Fibroblast of upper back skin (primary cell): Measurements from ENCODE around the gene EVA1C.
"Not testable (repeated sequence)": the region's sequence is repeated elsewhere in the genome, so short reads cannot be mapped to it uniquely, and the experiment has no call there.

Experiments
- DNase-seq: peaks from one replicate; pipeline ENCODE4 v3.0.0-alpha.2; 2013

The EVA1C gene

DNA sequence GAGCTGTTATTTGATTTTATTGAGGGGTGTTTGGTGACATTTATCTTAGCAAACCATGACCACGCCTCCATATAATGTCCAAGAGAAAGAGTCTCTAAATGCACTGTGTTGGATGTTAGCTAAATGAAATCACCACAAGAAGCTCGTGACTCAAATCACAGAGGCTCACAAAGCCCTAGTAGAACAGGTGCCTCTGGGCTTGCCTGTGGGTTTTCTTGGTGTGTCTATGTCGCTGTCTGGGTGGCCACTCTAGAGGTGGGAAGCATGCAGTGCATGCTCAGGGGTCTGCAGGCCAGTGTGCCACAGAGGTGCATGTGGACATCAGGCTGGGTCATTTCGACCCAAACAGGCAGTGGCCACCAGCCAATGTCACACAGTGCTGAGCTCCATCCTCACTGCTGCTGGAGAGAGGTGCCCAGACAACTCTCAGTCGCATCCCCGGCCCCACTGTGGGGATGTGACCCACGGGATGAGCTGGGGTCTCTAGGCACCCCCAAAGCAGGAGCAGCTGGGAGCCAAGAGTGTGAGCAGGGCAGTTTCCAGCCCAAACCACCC, 94.0 kb downstream of the EVA1C start:
- DNase-seq, result not testable (repeated sequence)

DNA sequence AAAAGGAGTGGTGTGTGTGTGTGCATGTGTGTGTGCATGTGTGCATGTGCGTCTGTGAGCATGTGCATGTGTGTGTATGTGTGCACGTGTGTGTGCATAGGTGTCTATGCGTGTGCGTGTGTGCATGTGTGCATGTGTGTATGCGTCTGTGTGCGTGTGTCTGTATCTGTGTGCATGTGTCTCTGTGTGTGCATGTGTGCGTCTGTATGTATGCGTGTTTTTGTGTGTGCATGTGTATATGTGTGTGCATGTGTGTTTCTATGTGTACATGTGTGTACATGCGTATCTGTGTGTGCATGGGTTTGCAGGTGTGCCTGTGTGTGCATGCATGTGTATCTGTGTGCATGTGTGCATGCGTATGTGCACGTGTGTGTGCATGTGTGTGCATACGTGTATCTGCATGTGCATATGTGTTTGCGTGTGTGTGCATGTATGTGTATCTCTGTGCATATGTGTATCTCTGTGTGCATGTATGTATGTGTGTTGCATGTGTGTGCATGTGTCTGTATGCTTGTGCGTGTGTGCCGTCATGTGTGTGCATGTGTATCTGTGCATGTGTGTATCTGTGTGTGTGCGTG, 94.9 kb downstream of the EVA1C start:
- DNase-seq, result no peak

DNA sequence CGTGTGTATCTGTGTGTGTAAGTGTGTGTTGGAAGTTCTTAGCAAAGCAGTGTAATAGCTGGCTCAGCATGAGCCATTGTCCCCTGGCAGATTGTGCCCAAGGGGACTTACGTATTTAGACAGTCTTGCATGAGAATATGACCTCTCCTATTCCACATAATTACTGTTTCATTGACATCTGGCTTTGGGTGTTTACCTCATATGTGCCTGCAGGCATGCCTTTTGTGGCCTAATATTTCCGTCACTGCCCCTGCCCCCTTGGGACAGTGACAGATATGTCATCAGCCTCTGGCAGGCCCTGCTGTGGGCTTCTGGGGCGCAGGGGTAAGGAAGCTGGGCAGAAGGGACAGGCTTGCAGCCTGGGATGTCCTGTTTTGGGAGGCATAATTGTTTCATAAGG, 95.5 kb downstream of the EVA1C start:
- not testable (repeated sequence) for DNase-seq

DNA sequence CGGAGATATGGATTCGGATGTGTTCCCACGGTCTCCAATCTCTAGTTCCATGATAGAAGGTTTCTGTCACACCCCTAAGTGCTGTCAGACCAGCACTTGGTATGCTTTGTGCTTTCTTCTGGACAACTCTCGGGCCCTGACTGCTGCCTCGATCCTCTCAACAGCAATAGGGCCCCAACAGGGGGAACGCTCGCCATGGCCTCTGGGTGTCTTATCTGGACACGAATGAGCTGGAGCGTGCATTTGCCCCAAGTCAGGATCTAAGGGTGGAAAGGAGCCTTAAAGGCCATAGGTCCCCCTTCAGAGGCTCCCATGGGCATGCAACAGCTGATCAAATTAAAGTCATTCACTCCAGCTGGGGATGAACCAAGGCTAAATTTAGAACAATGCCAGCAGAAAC, 96.1 kb downstream of the EVA1C start:
- no peak for DNase-seq

DNA sequence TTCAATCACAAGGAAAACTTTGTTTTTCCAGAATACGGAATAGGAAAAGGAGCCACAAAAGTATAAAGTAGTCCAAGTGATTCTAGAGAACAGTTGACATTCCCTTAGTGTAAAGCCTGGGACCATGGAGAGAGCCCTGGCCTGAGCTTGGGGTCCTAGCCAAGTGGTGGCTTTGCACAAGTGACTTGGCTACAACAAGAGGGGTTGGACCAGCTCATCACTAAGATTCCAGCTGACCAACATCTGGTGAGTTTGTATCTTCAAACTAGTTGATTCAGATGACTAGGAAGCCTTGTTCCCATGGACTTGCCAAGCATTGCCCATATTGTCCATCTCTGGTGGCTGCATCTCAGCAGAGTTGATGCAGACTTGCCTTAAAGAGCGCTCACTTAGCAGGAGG, 96.5 kb downstream of the EVA1C start:
- not testable (repeated sequence) for DNase-seq

DNA sequence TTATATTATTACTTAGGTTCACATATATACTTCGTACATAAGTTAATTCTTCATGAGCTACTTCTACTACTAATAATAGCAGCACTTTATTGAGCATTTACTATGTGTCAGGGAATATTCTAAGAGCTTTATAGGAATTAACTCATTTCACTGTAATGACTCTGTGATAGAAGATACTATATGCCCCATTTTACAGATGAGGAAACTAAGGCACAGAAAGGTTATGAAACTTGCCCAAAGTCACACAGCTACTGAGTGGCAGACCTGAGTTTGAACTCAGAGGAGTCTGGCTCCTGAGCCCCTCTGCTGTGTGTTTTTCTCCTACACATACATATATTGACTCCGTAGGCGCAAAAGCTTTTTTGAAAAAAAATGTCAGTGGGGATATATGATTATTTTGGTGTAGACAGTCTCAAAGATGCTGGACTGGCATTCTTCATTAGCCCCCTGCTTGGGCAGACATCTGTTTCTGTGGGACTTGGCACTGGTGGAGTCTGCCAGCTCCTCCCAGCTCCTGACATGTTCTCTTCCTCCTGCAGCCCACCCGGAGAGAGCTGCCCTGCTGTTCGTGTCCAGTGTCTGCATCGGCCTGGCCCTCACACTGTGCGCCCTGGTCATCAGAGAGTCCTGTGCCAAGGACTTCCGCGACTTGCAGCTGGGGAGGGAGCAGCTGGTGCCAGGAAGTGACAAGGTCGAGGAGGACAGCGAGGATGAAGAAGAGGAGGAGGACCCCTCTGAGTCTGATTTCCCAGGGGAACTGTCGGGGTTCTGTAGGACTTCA, 102.0 kb downstream of the EVA1C start:
- DNase-seq, result no peak

DNA sequence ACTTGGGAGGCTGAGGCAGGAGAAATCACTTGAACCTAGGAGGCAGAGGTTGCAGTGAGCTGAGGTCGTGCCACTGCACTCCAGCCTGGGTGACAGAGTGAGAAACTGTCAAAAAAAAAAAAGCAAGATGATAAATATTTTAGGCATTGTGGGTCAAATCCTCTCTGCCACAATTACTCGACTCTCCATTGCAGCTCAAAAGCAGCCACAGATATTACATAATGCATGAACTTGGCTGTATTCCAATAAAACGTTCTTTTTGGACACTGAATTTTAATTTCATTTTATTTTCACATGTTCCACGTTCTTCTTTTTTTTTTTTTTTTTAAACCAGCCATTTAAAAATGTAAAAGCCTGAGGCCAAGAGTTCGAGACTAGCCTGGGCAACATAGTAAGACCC, 103.4 kb downstream of the EVA1C start:
- no peak for DNase-seq

DNA sequence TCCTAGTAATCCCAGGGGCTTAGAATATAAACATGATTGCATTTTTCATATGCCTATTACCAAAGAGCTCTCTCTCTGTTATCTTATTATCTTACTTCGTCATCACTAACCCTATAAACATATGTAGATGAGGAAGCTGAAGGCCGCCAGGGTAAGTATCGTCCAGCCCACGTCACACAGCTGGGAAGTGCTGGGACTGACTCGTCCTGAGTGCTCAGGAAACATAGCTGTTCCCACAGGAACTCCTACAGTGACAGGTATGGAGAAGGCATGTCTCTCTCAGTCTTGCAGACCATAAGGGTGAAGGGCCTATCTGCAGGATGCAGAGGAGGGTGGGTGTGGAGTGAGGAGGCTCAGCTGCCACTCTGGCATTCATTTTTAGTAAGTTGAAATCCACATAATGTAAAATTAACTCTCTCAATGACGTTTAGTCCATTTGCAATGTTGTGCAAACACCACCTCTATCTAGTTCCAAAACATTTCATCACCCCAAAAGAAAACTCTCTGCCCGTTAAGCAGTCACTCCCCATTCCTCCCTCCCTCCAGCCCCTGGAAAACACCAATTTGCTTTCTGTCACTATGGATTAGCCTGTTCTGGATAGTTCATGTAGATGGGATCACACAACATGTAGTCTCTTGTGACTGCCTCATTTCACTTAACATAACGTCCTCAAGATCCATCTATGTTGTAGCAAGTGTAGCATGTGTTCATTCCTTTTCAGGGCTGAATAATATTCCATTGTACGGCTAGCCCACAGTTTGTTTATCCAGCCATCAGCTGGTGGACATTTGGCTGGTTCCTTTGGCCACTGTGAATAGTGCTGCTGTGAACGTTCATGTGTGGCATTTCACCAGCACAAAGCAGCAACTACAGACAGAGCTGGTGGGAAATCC, 104.5 kb downstream of the EVA1C start:
- DNase-seq, result no peak

DNA sequence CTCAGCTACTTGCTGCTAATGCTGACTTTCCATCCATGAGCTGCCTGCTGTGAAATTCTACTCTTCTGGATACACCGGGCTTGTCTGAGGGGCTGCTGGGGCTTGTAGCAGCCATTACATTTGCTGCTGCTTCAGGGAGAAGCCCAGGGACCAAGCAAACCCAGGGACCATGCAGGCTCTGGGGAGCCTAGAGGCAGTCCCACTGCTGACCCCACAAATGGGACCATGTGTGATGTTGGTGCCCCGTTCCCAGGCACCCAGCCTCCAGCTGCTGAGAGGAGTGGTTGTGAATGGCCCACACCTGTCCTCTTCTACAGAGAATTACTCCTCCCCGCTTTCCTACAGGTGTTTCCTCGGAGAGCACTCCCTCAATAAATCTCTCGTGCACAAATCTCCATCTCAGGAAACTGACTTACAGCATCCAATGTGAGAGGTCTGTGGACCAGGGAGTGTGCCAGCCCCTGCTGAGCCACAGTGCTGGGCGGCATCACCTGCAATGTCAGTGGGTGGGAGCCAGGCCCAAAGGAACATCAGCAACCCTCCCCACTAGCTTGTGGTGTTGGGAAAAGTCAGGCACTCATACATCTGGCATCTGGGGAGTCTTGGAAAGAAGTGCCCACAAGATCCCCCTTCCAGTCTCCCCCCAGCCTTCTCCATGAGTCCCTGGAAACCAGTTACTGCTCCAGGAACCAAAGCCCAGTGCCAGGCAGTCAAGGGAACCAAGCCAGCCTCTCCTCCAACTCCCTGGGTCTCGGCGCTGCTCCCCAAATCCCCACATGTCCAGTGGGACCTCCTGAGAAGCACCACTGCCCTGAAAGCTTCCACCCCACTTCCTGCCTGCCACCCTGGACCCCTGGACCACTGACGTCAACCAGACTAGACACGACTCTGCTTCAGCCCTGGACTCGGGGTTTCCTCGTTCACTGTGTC, 107.7 kb downstream of the EVA1C start:
- DNase-seq, result no peak

DNA sequence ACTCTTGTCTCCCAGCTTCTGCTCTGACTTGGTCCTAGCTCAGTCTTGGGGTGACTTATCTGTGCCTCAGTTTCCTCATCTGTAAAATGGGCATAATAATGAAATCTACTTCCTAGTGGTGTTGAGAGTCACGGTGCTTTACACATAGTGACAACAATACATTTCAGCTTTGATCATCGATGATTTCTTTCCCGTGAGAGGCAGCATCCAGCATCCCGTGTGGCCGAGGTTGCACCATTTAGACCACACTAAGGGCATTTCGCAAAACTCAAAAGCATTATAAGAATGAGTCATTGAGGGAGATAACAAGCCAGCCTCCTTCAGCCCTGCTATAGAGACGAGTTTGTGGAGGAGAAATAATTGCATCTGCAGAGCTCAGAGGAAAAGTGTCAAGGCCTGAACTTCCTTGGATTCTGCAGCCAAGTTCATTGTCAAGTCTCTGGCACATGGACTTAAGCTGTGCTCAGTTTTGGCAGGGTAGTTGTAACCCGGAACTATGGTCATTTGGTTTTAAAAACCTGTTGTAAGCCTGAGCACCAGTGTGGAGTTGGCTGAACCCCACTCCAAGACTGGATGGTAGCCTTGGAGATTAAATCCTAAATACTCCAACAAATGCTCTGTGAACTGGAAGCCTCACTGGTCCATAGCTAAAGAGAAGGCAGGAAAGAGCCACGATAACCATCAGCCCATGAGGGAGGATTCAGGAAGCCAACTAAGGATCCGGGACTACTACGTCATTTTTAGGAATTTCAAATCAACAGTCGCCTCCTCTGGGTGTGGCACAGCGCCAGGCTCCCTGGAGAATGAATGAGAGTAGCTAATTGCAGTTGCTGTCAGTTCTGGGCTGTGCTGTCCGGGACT, 108.6 kb downstream of the EVA1C start:
- DNase-seq, result peak; percentile 84

DNA sequence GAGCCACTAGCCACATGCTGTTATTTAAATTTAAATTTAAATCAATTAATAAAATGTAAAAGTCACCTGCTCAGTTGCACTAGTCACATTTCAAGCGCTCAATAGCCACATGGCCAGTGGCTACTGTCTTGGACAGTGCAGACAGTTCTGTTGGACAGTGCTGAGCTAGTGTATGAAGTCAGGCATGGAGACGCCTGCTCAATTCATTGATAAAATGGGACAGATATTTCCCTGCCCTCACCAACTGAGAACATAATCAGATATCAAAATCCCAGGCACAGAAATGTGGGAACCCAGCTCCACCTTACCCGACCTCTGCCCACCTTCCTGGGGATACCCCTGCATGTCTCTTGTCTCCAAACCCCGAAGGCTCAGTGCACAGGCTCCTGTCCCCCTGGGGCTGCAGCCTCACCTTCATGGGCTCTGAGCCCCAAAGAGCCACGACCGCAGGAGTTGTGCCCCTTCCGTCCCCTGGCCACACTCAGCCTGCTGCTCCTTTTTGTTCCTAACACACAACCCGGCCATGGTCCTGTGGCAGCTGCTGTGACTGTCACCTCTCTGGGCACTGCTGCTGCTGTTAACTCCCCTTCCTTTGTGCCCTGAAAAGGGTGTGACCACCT, 109.3 kb downstream of the EVA1C start:
- no peak for DNase-seq

DNA sequence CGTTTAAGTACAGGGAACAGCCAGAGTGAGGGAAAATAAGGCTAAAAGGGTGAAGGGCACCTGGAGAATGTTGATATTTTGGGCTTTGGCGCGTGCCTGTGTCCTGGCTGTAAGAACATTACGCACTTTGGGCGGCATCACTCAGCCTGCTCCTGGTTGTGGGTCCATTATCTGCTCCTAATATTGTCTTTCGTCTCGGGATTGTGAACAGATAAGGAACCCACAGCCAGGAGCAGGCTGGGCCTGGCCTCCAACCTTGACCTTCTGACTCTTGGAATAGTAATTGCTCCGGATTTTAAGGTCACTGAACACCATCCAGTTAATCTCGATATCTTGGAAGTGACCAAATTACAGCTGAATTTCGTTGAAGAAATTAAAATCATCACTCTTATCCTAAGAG, 111.0 kb downstream of the EVA1C start:
- DNase-seq, result no peak

DNA sequence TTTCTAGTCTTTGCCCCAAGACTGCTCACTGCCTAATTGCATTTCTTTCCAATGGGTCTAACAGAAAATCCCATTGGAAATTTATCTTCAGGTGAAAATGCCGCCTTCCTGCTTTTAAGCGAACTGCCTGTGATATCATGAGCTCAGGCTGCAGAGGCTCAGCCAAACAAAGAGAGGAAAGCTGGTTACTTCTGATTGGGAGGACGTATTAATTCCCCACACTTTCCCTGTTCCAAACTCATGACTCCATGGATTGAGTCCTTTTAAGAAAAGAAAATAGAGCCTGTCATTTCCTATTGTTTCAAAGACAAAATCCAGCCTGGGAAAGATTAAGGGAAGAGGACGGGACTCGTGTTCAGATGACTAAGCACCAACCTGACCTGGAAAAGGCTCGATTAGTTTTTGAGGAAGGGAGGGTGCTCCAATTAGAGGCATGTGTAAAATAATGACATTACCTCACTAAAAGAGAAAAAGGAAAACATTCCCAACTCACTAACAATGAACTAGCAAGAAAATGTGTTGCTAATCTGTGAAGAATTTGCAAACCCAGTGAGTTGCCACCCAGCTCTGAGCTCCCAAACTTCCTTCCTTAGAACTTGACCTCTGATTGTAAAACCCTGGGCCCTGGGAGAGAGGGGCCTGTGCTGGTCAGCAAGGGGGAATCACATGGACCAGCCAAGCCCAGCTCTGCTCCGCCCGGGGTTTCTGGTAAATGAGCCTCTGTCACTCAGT, 111.6 kb downstream of the EVA1C start:
- DNase-seq, result peak; percentile 46

DNA sequence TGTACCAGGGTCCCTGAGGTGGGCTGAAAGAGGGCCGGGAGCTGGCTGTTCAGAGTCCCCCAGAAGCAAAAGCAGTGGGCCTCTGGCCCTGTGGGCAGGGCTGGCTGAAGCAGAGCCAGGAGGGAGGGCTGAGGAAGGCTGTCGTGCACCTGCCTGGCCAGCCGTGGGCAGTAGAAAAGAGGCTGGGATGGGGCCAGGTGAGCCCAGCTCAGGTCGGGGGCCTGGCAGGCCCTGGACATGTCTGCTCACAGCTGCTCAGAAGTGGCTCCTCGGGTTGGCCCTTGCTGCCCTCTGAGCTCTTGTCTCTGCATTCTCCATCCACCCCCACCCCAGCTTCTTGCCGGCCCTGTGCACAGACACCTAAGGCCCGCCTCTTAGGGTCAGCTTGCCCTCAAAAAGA, 112.8 kb downstream of the EVA1C start:
- DNase-seq, result no peak

DNA sequence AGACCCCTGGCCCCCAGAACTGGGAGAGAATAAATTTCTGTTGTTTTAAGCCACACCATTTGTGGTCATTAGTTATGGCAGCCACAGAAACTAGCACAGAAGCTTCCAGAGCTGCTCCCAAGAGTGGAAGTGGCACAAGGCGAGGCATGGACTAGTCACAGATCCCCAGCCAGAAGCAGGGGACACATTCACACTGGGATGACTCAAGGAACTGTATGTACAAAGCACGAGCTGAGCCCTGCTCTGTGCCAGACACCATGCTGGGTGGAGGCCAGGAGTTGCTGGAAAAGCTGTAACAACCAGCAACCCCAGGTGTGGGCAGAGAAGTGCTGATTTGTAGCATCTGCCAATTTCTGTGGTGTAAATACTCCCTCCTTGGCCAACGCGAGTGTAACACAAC, 117.2 kb downstream of the EVA1C start:
- no peak for DNase-seq

DNA sequence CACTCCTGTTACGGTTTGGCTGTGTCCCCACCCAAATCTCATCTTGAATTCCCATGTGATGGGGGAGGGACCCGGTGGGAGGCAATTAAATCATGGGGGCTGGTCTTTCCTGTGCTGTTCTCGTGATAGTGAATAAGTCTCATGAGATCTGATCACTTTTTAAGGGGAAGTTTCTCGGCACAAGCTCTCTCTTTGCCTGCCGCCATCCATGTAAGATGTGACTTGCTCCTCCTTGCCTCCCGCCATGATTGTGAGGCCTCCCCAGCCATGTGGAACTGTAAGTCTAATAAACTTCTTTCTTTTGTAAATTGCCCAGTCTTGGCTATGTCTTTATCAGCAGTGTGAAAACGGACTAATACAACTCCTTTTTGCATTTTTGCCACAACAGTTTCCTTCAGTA, 118.3 kb downstream of the EVA1C start:
- DNase-seq, result not testable (repeated sequence)

DNA sequence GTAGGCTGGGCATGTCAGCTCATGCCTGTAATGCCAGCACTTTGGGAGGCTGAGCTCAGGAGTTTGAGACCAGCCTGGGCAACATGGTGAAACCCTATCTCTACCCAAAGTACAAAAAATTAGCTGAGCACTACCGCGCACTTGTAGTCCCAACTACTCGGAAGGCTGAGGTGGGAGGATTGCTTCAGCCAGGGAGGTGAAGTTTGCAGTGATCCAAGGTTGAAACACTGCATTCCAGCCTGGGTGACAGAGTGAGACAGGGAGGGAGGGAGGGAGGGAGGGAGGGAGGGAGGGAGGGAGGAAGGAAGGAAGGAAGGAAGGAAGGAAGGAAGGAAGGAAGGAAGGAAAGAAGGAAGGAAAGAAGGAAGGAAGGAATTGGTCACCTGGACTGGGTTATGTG, 119.1 kb downstream of the EVA1C start:
- not testable (repeated sequence) for DNase-seq

DNA sequence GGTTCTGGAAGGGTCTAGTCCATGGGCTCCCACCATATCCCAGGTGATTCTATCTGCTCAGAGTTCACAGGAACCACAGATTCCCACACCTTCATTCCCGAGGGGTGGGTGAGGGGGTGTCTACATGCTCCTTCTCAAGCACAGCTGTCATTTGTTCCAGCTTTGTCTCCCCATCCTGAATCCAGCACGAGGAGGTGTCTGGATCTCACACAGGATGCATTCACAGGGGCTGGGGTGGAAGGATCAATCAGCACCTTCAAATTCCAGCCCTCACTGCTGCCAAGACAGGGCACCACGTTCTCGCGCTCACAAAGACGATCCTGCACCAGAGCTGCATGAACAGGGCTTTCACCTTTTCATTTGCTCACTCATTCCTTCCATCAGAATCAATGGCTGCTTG, 120.1 kb downstream of the EVA1C start:
- DNase-seq, result no peak

DNA sequence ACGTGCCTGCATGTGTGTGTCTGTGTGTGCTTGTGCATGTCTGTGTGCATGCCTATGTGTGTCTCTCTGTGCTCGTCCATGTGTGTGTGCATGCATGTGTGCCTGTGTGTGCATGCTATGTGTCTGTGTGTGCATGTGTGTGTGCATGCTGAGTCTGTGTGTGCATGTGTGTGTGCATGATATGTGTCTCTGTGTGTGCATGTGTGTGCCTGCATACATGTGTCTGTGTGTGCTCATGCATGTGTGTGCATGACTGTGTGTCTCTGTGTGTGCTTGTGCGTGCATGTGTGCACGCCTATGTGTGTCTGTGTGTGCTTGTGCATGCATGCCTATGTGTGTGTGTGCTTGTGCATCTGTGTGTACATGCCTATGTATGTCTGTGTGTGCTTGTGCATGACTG, 120.5 kb downstream of the EVA1C start:
- DNase-seq, result no peak

DNA sequence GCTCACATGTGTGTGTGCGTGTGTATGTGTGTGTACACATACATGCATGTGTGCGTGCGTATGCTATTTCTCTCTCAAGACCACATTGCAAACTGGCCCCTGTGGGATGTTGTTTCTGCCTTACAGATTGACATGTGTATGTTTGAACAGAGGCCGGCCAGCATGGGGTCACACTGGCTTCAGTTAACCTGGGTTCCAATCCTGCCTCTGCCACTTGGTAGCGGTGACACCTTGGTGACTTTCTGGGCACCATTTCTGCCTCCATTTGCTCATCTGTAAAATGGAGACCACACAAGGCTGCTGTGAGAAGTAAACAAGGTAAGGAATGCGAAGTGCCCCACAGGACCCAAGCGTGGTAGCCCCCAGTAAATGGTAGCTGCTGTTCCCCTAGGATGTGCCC, 121.1 kb downstream of the EVA1C start:
- DNase-seq, result no peak
